ENCODE data around the gene KCNK6.

Gene KCNK6

GRCh38 chr19:38281811-38282566, 37.7 kb upstream of the KCNK6 start:
- Histone ChIP-seq H3K4me3 (ENCODE audit: low read length, poor library complexity, severe bottlenecking) (peak overlapping the region; percentile 21), H3F3A (ENCODE audit: low read depth) (no peaks in the 10 kb centered on the region), H3K79me2 (ENCODE audit: insufficient read depth, low read length) (peaks cover 68% of the 10 kb centered on the region), H4K20me1 (ENCODE audit: insufficient read depth, low read length, poor library complexity, severe bottlenecking) (peaks cover 13% of the 10 kb centered on the region), H3K9me2 (replicated peaks; ENCODE audit: low read depth, low read length) (no peaks in the 10 kb centered on the region), H3K36me3 (ENCODE audit: insufficient read depth, low read length) (peaks cover 42% of the 10 kb centered on the region; the same call in 1 of the 2 replicates), H3K4me1 (ENCODE audit: insufficient read depth, low read length, poor library complexity, severe bottlenecking) (peaks cover 20% of the 10 kb centered on the region), H3K4me2 (ENCODE audit: low read depth, low read length, poor library complexity, severe bottlenecking) (peak overlapping the region; percentile 34), H3K9me3 (ENCODE audit: insufficient read depth, low read depth, low read length) (no peaks in the 10 kb centered on the region), H2AFZ (ENCODE audit: low read length) (no peak overlapping the region), H3K27me3 (ENCODE audit: insufficient read depth, low read length, poor library complexity, severe bottlenecking) (no peaks in the 10 kb centered on the region), H3K9ac (ENCODE audit: low read depth, low read length, poor library complexity, severe bottlenecking) (peak overlapping the region; percentile 16)
- no peak for TF ChIP-seq EZH2phosphoT487 (IDR thresholded peaks at IDR 0.05; ENCODE audit: borderline replicate concordance)
- no peak for TF ChIP-seq CTCF (conservative IDR thresholded peaks at IDR 0.05; ENCODE audit: low read length)

GRCh38 chr19:38283271-38283670, 36.4 kb upstream of the KCNK6 start:
- Histone ChIP-seq H2AFZ (ENCODE audit: low read length) (no peak overlapping the region), H3K79me2 (ENCODE audit: insufficient read depth, low read length) (peaks cover 55% of the 10 kb centered on the region; the same call in 1 of the 2 replicates), H3K4me3 (ENCODE audit: low read length, poor library complexity, severe bottlenecking) (no peak overlapping the region), H4K20me1 (ENCODE audit: insufficient read depth, low read length, poor library complexity, severe bottlenecking) (peaks cover 6% of the 10 kb centered on the region), H3K9me3 (ENCODE audit: insufficient read depth, low read depth, low read length) (no peaks in the 10 kb centered on the region), H3K36me3 (ENCODE audit: insufficient read depth, low read length) (peaks cover 53% of the 10 kb centered on the region; the same call in 1 of the 2 replicates), H3K9ac (ENCODE audit: low read depth, low read length, poor library complexity, severe bottlenecking) (no peak overlapping the region), H3K9me2 (replicated peaks; ENCODE audit: low read depth, low read length) (no peaks in the 10 kb centered on the region), H3F3A (ENCODE audit: low read depth) (no peaks in the 10 kb centered on the region), H3K27me3 (ENCODE audit: insufficient read depth, low read length, poor library complexity, severe bottlenecking) (no peaks in the 10 kb centered on the region), H3K4me1 (ENCODE audit: insufficient read depth, low read length, poor library complexity, severe bottlenecking) (peaks cover 20% of the 10 kb centered on the region), H3K4me2 (ENCODE audit: low read depth, low read length, poor library complexity, severe bottlenecking) (no peak overlapping the region)
- TF ChIP-seq EZH2phosphoT487 (IDR thresholded peaks at IDR 0.05; ENCODE audit: borderline replicate concordance) = no peak
- no peak for TF ChIP-seq CTCF (conservative IDR thresholded peaks at IDR 0.05; ENCODE audit: low read length)

- peaks cover 20% of the 10 kb centered on the region for H3K4me1 ChIP-seq (ENCODE audit: insufficient read depth, low read length, poor library complexity, severe bottlenecking)
Observed at GRCh38 chr19:38284422-38284821, 35.2 kb upstream of the KCNK6 start.

More at GRCh38 chr19:38284422-38284821, 35.2 kb upstream of the KCNK6 start:
- no peak overlapping the region for H3K4me2 ChIP-seq (ENCODE audit: low read depth, low read length, poor library complexity, severe bottlenecking)
- H3K27me3 ChIP-seq (ENCODE audit: insufficient read depth, low read length, poor library complexity, severe bottlenecking) = no peaks in the 10 kb centered on the region
- H2AFZ ChIP-seq (ENCODE audit: low read length) = no peak overlapping the region
- peaks cover 6% of the 10 kb centered on the region for H4K20me1 ChIP-seq (ENCODE audit: insufficient read depth, low read length, poor library complexity, severe bottlenecking)
- H3K36me3 ChIP-seq (ENCODE audit: insufficient read depth, low read length) = peaks cover 60% of the 10 kb centered on the region; the same call in 1 of the 2 replicates
- TF ChIP-seq EZH2phosphoT487 (IDR thresholded peaks at IDR 0.05; ENCODE audit: borderline replicate concordance) (no peak), CTCF (conservative IDR thresholded peaks at IDR 0.05; ENCODE audit: low read length) (no peak)
- H3K9me2 ChIP-seq (replicated peaks; ENCODE audit: low read depth, low read length) = no peaks in the 10 kb centered on the region
- H3K9me3 ChIP-seq (ENCODE audit: insufficient read depth, low read depth, low read length) = no peaks in the 10 kb centered on the region
- no peaks in the 10 kb centered on the region for H3F3A ChIP-seq (ENCODE audit: low read depth)
- no peak overlapping the region for H3K4me3 ChIP-seq (ENCODE audit: low read length, poor library complexity, severe bottlenecking)
- H3K79me2 ChIP-seq (ENCODE audit: insufficient read depth, low read length) = peaks cover 47% of the 10 kb centered on the region; the same call in 1 of the 2 replicates
- no peak overlapping the region for H3K9ac ChIP-seq (ENCODE audit: low read depth, low read length, poor library complexity, severe bottlenecking)
